Kidney epithelial cell (primary cell): Measurements from ENCODE around the gene CAMTA1. TPM values are rescaled to one million over a fixed set of nuclear protein-coding genes. Genes with fewer than 3 reads are reported as not detected.

ENCODE experiments used
- DNase-seq: peaks from one replicate; pipeline ENCODE4 v3.0.0-alpha.2; 2010; ENCODE audit warnings: low read depth
- H3K27me3 ChIP-seq: 2 replicates; pipeline ENCODE4 v1.6.0; 2011; ENCODE audit warnings: low read length; ENCODE audit not compliant: control insufficient read depth, insufficient read depth
- H3K36me3 ChIP-seq: 2 replicates; pipeline ENCODE4 v1.5.1; 2011; ENCODE audit warnings: low read length; ENCODE audit not compliant: control insufficient read depth, insufficient read depth
- H3K4me3 ChIP-seq: 2 replicates; pipeline ENCODE4 v1.5.1; 2011; ENCODE audit warnings: low read depth, mild to moderate bottlenecking, control low read depth, low read length
- total RNA-seq: library from RNA; depleted of rRNA; stranded (reverse); fragments of >200 nt; gene quantifications from 2 replicates; pipeline ENCODE4 v1.2.3, GENCODE V29; 2015
- TF ChIP-seq, protein P1 (sequence below): IDR thresholded peaks from 2 replicates; pipeline ENCODE4 v1.5.1; 2011; ENCODE audit warnings: mild to moderate bottlenecking, moderate library complexity, low read length, control low read depth, inconsistent platforms; ENCODE audit not compliant: insufficient read depth, poor library complexity, severe bottlenecking

CAMTA1 gene
- total RNA-seq, 1 donor from 2014 or later: 76.5 TPM

GRCh38 chr1:7442918-7443317 lies 657.7 kb downstream of the CAMTA1 start:
- TF ChIP-seq, protein P1, sequence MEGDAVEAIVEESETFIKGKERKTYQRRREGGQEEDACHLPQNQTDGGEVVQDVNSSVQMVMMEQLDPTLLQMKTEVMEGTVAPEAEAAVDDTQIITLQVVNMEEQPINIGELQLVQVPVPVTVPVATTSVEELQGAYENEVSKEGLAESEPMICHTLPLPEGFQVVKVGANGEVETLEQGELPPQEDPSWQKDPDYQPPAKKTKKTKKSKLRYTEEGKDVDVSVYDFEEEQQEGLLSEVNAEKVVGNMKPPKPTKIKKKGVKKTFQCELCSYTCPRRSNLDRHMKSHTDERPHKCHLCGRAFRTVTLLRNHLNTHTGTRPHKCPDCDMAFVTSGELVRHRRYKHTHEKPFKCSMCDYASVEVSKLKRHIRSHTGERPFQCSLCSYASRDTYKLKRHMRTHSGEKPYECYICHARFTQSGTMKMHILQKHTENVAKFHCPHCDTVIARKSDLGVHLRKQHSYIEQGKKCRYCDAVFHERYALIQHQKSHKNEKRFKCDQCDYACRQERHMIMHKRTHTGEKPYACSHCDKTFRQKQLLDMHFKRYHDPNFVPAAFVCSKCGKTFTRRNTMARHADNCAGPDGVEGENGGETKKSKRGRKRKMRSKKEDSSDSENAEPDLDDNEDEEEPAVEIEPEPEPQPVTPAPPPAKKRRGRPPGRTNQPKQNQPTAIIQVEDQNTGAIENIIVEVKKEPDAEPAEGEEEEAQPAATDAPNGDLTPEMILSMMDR: no peak
- Histone ChIP-seq H3K36me3 (no peaks in the 10 kb centered on the region), H3K4me3 (no peak overlapping the region), H3K27me3 (no peaks in the 10 kb centered on the region)
- no peak for DNase-seq

DNA sequence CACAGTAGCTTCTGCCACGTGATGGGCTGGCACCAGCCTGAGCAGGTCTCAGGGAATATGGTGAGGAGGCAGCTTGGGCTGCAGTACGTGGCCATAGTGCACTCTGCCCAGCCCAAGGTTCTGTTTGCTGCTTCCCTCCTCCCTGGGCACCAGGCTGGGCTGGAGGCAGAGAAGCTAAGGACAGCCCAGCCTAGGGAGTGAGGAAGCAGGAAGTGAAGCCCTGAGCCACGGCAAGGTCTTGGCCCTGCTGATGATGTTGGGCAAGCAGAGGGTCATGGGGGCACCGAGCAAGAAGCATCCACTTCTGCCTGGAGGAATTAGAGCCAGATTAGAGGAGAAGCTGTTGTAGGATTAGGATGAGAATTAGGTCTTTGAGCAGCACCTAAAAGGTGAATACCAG lies 659.1 kb downstream of the CAMTA1 start:
- no peak for DNase-seq
- no peak overlapping the region for H3K4me3 ChIP-seq
- no peaks in the 10 kb centered on the region for H3K27me3 ChIP-seq

GRCh38 chr1:7447093-7447492 lies 661.8 kb downstream of the CAMTA1 start:
- TF ChIP-seq, protein P1: no peak
- H3K27me3 ChIP-seq: no peaks in the 10 kb centered on the region
- no peak overlapping the region for H3K4me3 ChIP-seq
- H3K36me3 ChIP-seq: no peaks in the 10 kb centered on the region
- no peak for DNase-seq

More for the DNA sequence above, 659.1 kb downstream of the CAMTA1 start:
- H3K36me3 ChIP-seq: no peaks in the 10 kb centered on the region
- TF ChIP-seq, protein P1: no peak

- no peaks in the 10 kb centered on the region for H3K27me3 ChIP-seq
- DNase-seq: no peak
- H3K36me3 ChIP-seq: no peaks in the 10 kb centered on the region
- TF ChIP-seq, protein P1: no peak
- H3K4me3 ChIP-seq: no peak overlapping the region
Measured at GRCh38 chr1:7447736-7448135, 662.5 kb downstream of the CAMTA1 start.

GRCh38 chr1:7448986-7449385 lies 663.7 kb downstream of the CAMTA1 start:
- H3K36me3 ChIP-seq: no peaks in the 10 kb centered on the region
- TF ChIP-seq, protein P1: no peak
- no peaks in the 10 kb centered on the region for H3K27me3 ChIP-seq
- DNase-seq: no peak
- no peak overlapping the region for H3K4me3 ChIP-seq

DNA sequence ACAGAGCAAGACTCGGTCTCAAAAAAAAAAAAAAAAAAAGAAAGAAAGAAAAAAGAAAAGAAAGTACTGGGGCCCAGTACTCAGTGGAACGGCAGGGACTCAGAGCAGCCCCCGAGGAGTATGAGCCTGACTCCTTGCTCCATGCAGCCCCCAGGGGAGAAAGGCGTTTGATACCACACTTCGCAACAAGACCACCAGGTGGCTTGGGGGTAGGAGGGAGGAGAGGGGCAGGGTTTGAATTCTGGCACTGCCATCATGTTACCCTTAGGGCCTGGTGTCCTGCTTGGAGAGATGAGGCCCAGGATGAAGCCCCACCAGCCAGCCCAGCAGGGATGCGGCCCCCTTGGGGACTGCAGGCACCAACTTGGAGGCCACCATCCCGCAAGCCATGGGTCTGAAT lies 664.5 kb downstream of the CAMTA1 start:
- no peak overlapping the region for H3K4me3 ChIP-seq
- TF ChIP-seq, protein P1: no peak
- DNase-seq: no peak

More for the DNA sequence above, 664.5 kb downstream of the CAMTA1 start:
- no peaks in the 10 kb centered on the region for H3K27me3 ChIP-seq
- no peaks in the 10 kb centered on the region for H3K36me3 ChIP-seq
